ENCODE results near the gene CREBZF.

GRCh38 chr11:85619499-85619898 lies 45.4 kb downstream of the CREBZF start:
- no peak for TF ChIP-seq POLR2A (IDR thresholded peaks at IDR 0.05; ENCODE audit: low read length)
- TF ChIP-seq GATA1 (IDR thresholded peaks at IDR 0.05; ENCODE audit: low read depth, low read length) = no peak

Data from erythroblast (primary cell).